HT1080 (cell line): Measurements from ENCODE around the gene CEP112. TPM values are rescaled to one million over a fixed set of nuclear protein-coding genes. Genes with fewer than 3 reads are reported as not detected.

Experiments used
- DNase-seq: peaks from one replicate; pipeline ENCODE4 v3.0.0-alpha.2; 2015; ENCODE audit warnings: low read depth
- total RNA-seq: library from RNA; depleted of rRNA; stranded (reverse); fragments of >200 nt; shearing (Covaris generic); gene quantifications from 2 replicates; pipeline ENCODE4 v1.2.3, GENCODE V29; 2014

Gene CEP112
- total RNA-seq, 1 experiment from 2014 or later = 2.5 TPM

DNA sequence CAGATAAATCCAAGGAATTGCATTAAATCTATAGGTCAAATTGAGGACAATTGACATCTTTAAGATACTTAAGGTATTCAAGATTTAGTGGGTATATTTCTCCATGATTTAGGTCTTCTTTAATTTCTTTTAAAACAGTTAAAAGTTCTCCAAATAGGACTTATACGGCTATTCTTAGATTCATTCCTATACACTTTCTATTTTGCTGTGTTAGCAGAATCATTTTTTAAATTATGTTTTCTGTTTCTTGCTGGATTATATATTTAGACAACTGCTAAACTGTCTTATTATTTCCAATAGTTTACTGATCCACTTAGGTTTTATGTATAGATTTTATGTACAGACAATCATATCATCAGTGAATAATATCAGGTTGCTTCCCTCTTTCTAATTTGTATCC, 404.4 kb downstream of the CEP112 start:
- DNase-seq = no peak

- no peak for DNase-seq
These were observed 405.5 kb downstream of the CEP112 start for GRCh38 chr17:65786479-65786878.

DNA sequence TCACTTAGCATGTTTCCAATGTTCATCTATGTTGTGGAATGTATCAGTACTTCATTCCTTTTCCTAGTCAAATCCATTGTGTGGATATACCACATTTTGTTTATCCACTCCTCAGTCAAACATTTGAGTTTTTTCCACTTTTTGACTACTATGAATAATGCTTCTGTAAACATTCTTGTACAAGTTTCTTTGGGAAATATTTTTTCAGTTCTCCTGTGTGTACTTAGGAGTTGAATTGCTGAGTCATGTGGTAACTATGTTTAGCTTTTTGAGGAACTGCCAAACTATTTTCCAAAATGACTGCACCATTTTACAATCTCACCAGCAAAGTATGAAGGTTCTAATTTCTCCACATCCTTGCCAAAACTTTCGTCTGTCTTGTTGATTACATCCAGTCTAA, 406.8 kb downstream of the CEP112 start:
- peak; percentile 95 for DNase-seq

DNA sequence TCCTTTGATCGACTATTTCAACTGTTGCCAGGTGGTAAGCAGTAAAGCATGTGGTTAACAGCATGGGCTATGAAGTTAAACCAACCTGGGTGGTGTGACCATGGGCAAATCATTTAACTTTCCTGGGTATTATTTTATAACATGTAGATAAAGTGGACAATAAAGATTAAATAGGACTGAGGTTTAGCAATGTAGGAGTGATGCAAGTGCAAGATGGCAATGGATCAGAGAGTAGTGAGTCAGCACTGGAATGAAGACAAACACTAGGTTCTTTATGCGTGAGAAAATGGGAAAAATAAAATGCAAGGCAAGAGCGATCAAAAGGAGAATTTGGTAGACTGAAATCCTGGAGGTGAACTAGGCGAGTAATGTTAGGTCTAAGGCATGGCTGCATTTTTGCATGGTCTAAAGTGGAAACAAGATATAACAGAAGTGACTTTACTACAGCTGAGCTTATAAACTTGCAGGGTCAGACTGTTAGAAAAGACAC, 408.0 kb downstream of the CEP112 start:
- DNase-seq = peak; percentile 85

GRCh38 chr17:65782104-65782706, 409.7 kb downstream of the CEP112 start:
- DNase-seq = peak; percentile 3

- DNase-seq = no peak
These were observed 411.8 kb downstream of the CEP112 start for GRCh38 chr17:65780111-65780510.

DNA sequence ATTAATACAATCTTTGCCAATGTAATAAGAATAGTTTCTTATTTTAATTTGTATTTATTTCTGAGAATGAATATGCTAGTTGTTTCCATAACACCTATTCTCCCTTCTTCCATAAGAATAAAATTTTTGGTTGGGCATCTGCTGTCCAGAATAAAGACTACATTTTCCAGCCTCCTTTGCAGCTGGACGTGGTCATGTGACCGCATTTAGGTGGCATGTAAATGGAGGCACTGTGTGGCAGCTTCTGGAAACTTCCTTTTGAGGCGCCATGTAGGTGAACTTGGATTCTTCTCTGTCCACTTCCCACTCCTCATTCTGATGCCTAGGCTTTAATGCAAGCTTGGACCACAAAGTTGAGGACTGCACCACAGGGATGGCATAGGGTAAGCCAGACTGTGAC, 415.0 kb downstream of the CEP112 start:
- no peak for DNase-seq

GRCh38 chr17:65774787-65775186, 417.1 kb downstream of the CEP112 start:
- no peak for DNase-seq

DNA sequence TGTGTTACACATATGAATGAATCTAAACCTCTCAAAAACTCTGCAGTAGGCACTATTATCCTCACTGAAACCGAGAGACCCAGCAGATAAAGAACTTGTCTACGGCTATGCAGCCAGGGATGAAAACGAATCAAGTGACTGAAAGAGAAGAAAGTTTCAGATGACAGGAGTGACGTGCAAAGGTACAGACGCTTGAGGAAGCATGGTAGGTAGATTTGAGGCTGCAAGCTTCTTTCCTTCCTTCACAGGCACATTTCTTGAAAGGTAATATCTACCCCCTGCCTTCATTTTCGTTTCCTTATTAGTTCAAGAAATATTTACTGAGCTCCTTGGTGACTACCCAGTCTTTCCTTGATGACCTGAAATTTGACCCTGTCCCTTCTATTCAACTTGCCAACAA, 418.9 kb downstream of the CEP112 start:
- DNase-seq = no peak

GRCh38 chr17:65771704-65772103, 420.2 kb downstream of the CEP112 start:
- DNase-seq = no peak

- no peak for DNase-seq
These were observed 428.1 kb downstream of the CEP112 start for GRCh38 chr17:65763786-65764185.

- DNase-seq = no peak
These were observed 429.0 kb downstream of the CEP112 start for GRCh38 chr17:65762973-65763372.

DNA sequence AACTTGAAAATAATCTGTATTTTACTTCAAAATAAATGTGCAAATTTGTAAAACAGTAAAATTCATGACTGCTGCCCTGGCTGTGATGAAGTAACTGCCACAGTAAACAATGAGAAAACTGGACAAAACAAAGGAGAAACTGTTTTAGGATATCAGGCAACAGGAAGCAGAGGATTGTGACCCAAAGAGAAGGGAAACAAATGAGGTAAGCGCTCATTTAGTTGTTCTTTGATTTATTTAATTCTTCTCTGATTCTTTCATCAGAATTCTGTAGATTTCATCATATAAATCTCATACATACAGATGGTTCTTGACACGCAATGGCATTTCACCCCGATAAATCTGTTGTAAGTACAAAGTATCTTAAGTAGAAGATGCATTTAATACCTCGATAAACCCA, 432.4 kb downstream of the CEP112 start:
- DNase-seq = no peak

- no peak for DNase-seq
These were observed 435.2 kb downstream of the CEP112 start for GRCh38 chr17:65756760-65757159.

- no peak for DNase-seq
These were observed 436.1 kb downstream of the CEP112 start for GRCh38 chr17:65755799-65756198.

DNA sequence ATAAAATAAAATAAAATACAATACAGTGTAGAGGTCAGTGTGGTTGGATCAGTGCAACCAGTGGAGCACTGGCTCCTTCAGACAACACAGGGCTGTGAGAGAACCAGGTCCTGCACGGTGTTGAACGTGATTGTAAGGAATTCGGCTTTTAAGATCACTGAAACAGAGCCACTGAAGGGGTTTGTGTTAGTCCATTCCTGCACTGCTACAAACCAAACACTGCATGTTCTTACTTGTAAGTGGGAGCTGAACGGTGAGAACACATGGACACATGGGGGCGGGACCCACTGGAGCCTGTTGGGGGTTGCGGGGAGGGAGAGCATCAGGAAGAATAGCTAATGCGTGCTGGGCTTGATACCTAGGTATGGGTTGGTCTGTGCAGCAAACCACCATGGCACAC, 437.3 kb downstream of the CEP112 start:
- DNase-seq = no peak

DNA sequence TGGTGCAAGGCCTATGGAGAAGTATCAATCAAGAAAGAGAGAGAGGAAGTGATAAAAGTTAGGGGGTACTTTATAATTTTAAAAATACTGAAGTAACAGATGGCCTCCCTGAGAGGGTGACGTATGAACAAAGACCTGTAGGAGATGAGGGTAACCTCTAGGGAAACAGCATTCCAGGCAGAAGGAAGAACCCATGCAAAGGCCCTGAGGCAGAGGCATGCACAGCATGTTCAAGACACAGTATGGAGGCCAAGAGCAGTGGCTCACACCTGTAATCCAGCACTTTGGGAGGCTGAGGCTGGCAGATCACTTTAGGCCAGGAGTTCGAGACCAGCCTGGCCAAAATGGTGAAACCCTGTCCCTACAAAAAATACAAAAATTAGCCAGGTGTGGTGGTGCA, 437.9 kb downstream of the CEP112 start:
- DNase-seq = no peak

DNA sequence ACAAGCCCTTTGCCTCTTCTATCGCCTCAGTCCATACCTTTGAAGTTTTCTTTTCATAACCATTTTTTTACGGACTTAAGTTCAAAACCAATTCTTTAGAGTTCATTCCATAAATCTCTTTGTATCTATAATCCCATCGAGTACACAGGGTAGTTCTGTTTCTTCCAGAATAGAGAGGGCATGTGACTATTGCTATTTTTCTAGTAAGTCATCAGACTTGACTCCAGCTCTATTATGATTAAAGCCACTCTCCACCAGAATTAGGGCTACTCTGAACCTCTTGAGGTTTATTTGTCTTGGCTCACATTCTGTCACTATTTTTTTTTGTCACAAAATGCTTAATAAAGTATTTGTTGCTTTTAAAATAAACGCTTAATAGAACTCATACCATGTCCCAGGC, 438.6 kb downstream of the CEP112 start:
- no peak for DNase-seq

DNA sequence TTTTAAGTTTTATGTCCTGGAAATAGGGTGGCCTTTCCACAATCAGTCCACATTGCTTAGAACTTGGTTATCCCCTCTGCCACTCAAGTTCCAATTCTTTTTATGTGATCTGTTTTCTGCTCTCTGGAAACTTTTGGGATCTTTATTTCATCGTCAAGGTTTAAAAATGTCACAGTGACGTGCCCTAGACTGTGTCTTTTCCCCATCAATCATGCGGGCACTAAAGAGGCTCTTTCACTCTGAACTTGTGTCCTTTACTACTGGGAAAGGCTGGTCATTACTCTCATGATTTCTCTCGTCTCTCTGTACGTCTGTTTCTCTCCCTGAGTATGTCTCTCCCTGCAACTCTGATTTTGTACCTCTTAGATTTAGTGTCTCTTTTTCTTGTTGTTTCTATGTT, 440.7 kb downstream of the CEP112 start:
- DNase-seq = no peak

DNA sequence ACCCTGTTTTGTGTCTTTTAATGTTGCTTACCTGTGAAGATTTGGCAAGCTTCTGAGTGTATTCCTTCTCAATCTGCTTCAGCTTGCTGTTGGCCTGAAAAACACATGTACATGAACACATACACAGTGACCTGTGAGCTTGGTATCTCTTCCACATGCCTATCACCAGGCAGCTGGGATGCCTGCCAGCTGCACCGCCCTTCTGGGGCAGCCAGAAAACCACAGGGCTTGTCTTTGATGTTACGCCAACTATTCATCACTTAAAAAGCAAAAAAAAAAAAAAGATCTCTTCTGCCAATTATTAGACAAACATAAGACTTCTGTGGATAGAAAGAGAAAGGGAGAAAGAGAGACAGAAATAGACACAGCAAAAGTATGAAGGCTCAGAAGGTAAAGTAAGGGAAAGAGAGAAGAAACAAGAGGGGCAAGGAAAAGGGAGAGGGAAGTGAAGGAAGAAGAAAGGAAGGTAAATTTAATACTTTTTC, 441.3 kb downstream of the CEP112 start:
- peak; percentile 98 for DNase-seq

- DNase-seq = no peak
These were observed 441.8 kb downstream of the CEP112 start for GRCh38 chr17:65750166-65750565.

- DNase-seq = no peak
These were observed 442.5 kb downstream of the CEP112 start for GRCh38 chr17:65749479-65749878.

DNA sequence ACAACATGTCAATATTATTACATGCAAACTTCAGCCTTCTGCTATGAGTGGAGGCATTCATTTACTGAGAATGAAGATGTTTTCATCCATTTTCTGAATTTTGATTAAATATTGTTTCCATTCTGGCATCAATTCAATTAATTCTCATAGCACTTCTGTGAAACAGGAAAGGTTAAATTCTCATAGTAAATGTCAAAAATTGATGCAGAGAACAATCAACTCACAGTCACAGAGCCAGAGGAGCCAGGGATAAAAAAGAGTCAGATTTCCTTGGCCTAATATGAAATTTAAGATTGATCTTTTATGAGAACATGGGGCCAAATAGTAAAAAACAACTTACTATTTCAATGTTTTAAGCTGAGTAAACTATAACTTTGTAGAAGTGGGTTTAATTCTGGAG, 446.7 kb downstream of the CEP112 start:
- DNase-seq = no peak

DNA sequence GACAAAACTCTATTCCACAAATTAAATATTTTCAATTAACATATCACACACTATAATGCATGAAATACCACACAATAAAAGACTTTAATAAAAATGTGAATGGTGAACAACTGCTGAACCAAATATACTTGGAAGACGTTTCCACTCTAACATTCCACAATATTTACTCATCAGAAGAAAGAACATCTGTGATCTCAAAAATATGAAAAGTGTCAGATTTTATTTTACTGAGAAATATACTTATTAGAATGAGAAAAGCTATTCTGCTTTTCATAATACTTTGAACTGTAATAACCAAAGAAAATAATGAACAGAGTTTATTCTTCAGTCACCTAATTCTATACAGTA, 448.7 kb downstream of the CEP112 start:
- no peak for DNase-seq
